ENCODE data around the gene AGTPBP1.

The AGTPBP1 gene

GRCh38 chr9:85662573-85662972 is 79.2 kb downstream of the AGTPBP1 start:
- TF ChIP-seq, protein P1, sequence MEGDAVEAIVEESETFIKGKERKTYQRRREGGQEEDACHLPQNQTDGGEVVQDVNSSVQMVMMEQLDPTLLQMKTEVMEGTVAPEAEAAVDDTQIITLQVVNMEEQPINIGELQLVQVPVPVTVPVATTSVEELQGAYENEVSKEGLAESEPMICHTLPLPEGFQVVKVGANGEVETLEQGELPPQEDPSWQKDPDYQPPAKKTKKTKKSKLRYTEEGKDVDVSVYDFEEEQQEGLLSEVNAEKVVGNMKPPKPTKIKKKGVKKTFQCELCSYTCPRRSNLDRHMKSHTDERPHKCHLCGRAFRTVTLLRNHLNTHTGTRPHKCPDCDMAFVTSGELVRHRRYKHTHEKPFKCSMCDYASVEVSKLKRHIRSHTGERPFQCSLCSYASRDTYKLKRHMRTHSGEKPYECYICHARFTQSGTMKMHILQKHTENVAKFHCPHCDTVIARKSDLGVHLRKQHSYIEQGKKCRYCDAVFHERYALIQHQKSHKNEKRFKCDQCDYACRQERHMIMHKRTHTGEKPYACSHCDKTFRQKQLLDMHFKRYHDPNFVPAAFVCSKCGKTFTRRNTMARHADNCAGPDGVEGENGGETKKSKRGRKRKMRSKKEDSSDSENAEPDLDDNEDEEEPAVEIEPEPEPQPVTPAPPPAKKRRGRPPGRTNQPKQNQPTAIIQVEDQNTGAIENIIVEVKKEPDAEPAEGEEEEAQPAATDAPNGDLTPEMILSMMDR (IDR thresholded peaks at IDR 0.05; ENCODE audit: low read depth, low read length, missing control alignments), result no peak
- no peak overlapping the region for H3K4me3 ChIP-seq (replicated peaks; ENCODE audit: low read depth, low read length)
- no peak for DNase-seq (ENCODE audit: extremely low read depth, low read depth)

DNA sequence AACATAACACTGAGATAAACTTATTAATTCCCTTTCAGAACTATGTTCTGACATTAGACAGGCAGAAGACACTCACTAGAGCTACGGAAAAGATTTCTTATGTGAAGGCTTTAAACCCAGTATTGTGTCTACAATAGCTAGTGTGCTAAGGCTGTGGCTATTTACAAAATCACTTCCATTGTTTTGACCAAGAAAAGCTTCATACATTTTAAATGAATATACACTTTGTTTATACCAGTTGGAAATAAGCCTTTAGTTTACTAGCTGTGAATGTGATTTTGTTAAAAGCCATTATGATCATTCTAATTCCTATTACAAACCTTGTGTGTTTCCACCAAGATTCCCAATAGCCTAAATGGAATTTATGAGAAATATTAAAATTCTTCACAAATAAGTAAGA is 83.0 kb downstream of the AGTPBP1 start:
- H3K4me3 ChIP-seq (replicated peaks; ENCODE audit: low read depth, low read length), result no peak overlapping the region
- no peak for DNase-seq (ENCODE audit: extremely low read depth, low read depth)
- TF ChIP-seq, protein P1 (IDR thresholded peaks at IDR 0.05; ENCODE audit: low read depth, low read length, missing control alignments), result no peak

DNA sequence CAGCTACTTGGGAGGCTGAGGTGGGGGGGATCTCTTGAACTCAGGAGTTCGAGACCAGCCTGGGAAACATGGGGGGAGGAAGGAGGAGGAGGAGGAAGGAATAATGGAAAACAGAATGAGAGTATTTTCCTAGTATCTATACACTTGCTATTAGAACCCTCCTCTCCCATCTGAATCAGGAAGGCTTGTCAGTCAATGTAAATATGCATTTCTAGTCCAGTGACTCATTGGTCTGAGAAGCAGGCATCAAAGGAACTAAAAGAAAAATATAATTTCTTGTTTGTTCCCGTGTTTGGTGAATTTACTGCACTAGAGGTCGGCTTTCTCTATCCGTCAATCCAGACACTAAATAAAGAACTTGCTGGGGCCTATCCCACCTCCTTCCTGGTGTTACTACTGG is 88.6 kb downstream of the AGTPBP1 start:
- TF ChIP-seq, protein P1 (IDR thresholded peaks at IDR 0.05; ENCODE audit: low read depth, low read length, missing control alignments), result no peak
- no peak overlapping the region for H3K4me3 ChIP-seq (replicated peaks; ENCODE audit: low read depth, low read length)

DNA sequence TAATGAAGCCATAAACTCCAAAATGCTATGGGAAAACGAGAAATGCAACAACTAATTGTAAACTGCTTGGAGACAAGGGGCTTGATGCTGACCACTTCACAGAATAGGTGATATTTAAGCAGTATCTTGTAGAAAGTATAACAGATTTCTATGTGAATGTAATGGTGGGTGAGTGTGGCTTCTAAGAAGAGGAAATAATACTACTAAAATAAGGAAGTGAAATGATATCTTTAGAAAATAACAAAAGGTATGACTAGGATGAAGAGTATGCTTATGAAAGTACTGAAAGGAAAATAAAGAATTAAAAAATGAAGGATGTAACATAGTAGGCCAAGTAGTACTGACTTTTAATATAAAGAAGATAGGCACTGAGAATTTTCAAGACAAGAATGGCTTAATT is 94.2 kb downstream of the AGTPBP1 start:
- TF ChIP-seq, protein P1 (IDR thresholded peaks at IDR 0.05; ENCODE audit: low read depth, low read length, missing control alignments), result no peak
- no peak for DNase-seq (ENCODE audit: extremely low read depth, low read depth)
- H3K4me3 ChIP-seq (replicated peaks; ENCODE audit: low read depth, low read length), result no peak overlapping the region

More for the DNA sequence above, 88.6 kb downstream of the AGTPBP1 start:
- DNase-seq (ENCODE audit: extremely low read depth, low read depth), result no peak

- H3K4me3 ChIP-seq (replicated peaks; ENCODE audit: low read depth, low read length), result no peak overlapping the region
- TF ChIP-seq, protein P1 (IDR thresholded peaks at IDR 0.05; ENCODE audit: low read depth, low read length, missing control alignments), result no peak
- no peak for DNase-seq (ENCODE audit: extremely low read depth, low read depth)
Observed at GRCh38 chr9:85645909-85646627, 95.7 kb downstream of the AGTPBP1 start.

DNA sequence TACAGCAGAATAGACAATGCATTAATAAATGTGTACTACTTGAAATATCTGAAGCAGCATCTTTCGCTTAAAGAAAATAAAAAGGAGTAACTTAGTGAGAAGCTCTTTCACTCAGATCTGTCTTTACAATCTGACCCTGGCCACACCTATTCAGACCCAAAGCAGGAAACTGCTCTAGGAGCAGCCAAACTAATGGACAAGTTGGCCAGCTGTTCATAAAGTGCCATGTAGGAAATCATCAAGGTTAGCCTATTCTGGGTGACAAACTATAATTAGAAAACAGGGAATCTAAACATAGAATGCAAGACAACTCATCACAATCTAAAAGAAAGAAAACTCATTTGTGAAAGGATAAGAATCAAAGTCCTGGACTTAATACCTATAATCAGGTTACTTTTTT is 101.3 kb downstream of the AGTPBP1 start:
- TF ChIP-seq, protein P1 (IDR thresholded peaks at IDR 0.05; ENCODE audit: low read depth, low read length, missing control alignments), result no peak
- H3K4me3 ChIP-seq (replicated peaks; ENCODE audit: low read depth, low read length), result no peak overlapping the region
- DNase-seq (ENCODE audit: extremely low read depth, low read depth), result no peak

Measured in HFF-Myc (cell line).